HepG2 (cell line): ENCODE measurements around the gene ALG8. TPM values are rescaled to one million over a fixed set of nuclear protein-coding genes. Genes with fewer than 3 reads are reported as not detected.

Experiments
- ATAC-seq: fragments of 200-7000 bp; cut with Tn5 transposase; 3 replicates; pipeline ENCODE4 v1.9.1; 2020; ENCODE audit warnings: mild to moderate bottlenecking, moderate library complexity
- Bru-seq: library from RNA; stranded (reverse); fragments of 400-500 nt; gene quantifications from one replicate; lab custom pipeline; 2021; lab: Mats Ljungman, UMichigan
- BruChase-seq, 2 experiments: library from RNA; stranded (reverse); fragments of 400-500 nt; gene quantifications; one replicate each; lab custom pipeline; 2021; lab: Mats Ljungman, UMichigan
- BruUV-seq: library from RNA; stranded (reverse); fragments of 400-500 nt; replicated peaks from 2 replicates; lab custom pipeline; 2021; lab: Mats Ljungman, UMichigan
- CTCF ChIA-PET: fragments of 300-600 bp; formaldehyde crosslinking; extraction: SDS; loops from one replicate; lab custom pipeline; 2021; ENCODE audit warnings: low total read pairs, inconsistent platforms, low intra/inter-chr PET ratio; lab: Yijun Ruan, JAX
- POLR2A ChIA-PET: fragments of 350-600 bp; sonication (Branson Sonifier 250); formaldehyde crosslinking; loops from one replicate; lab custom pipeline; 2020; ENCODE audit warnings: antibody characterized with exemption, inconsistent platforms; lab: Yijun Ruan, JAX
- DNase-seq: peaks from one replicate; pipeline ENCODE4 v3.0.0-alpha.2; 2015; ENCODE audit warnings: low spot score
- FAIRE-seq: peaks from 3 replicates; lab custom pipeline; 2011; peaks lifted over from hg19 to GRCh38; lab: Jason Lieb, UNC
- H2AFZ ChIP-seq: one replicate; pipeline ENCODE4 v1.6.1; 2011; ENCODE audit warnings: low read length, inconsistent platforms
- H3K27ac ChIP-seq: fragments of 300-600 bp; 3 replicates; pipeline ENCODE4 v1.8.0; 2011; ENCODE audit warnings: mixed run types, mild to moderate bottlenecking, mixed read lengths, low read length, inconsistent platforms; ENCODE audit not compliant: insufficient read depth; ENCODE audit errors: extremely low read length
- H3K27me3 ChIP-seq, 2 experiments: fragments of 200-600 bp in 1 of 2; 2 replicates in 1 of 2; 3 replicates in 1 of 2; pipeline versions ENCODE4 v1.6.0 to v1.8.0; 2011; ENCODE audit warnings: low read length in 2 of 2, mild to moderate bottlenecking in 2 of 2, moderate library complexity in 2 of 2, inconsistent platforms in 1 of 2; ENCODE audit not compliant: insufficient read depth in 2 of 2, control insufficient read depth in 1 of 2
- H3K36me3 ChIP-seq, 2 experiments: fragments of 200-600 bp in 1 of 2; replicated peaks in 1 of 2; 2 replicates in 1 of 2; 3 replicates in 1 of 2; pipeline versions ENCODE4 v1.5.1 to v1.8.0; 2011; ENCODE audit warnings: low read length in 2 of 2, inconsistent platforms in 1 of 2; ENCODE audit not compliant: insufficient read depth in 2 of 2, control insufficient read depth in 1 of 2
- H3K4me1 ChIP-seq: 2 replicates; pipeline ENCODE4 v1.5.1; 2012; ENCODE audit warnings: low read length, inconsistent platforms; ENCODE audit not compliant: insufficient read depth
- H3K4me2 ChIP-seq: 2 replicates; pipeline ENCODE4 v1.6.0; 2011; ENCODE audit warnings: low read depth, low read length, inconsistent platforms
- H3K4me3 ChIP-seq, 3 experiments: fragments of 200-600 bp in 1 of 3; sonication (generic), shearing (Covaris generic) in 1 of 3; replicated peaks in 1 of 3; 2 replicates each; pipeline ENCODE4 v1.5.1; 2011 to 2016; ENCODE audit warnings: low read length in 3 of 3, inconsistent platforms in 2 of 3, low read depth in 2 of 3, mild to moderate bottlenecking in 2 of 3, control low read depth in 1 of 3, mixed read lengths in 1 of 3; ENCODE audit not compliant: insufficient read depth in 1 of 3
- H3K79me2 ChIP-seq: one replicate; pipeline ENCODE4 v1.6.1; 2011; ENCODE audit warnings: low read length, inconsistent platforms; ENCODE audit not compliant: insufficient read depth
- H3K9ac ChIP-seq: 2 replicates; pipeline ENCODE4 v1.6.0; 2011; ENCODE audit warnings: mild to moderate bottlenecking, low read depth, low read length, inconsistent platforms; ENCODE audit not compliant: insufficient read depth
- H3K9me3 ChIP-seq: 2 replicates; pipeline ENCODE4 v1.5.1; 2012; ENCODE audit warnings: mild to moderate bottlenecking, low read length
- H4K20me1 ChIP-seq: 2 replicates; pipeline ENCODE4 v1.6.0; 2011; ENCODE audit warnings: inconsistent platforms, mild to moderate bottlenecking, low read length, moderate library complexity; ENCODE audit not compliant: insufficient read depth
- ARID3A ChIP-seq: IDR thresholded peaks from 2 replicates; pipeline ENCODE4 v1.6.1; 2012; ENCODE audit warnings: low read depth, low read length, improper control_type of control experiment
- BRCA1 ChIP-seq: sonication (generic); formaldehyde crosslinking; IDR thresholded peaks from 2 replicates; pipeline ENCODE4 v1.4.0; 2020; ENCODE audit warnings: missing genetic modification reagents
- ETV5 ChIP-seq: IDR thresholded peaks from 2 replicates; pipeline ENCODE4 v1.6.1; 2018; ENCODE audit warnings: missing biosample characterization, missing genetic modification reagents, inconsistent platforms, borderline replicate concordance
- GATAD1 ChIP-seq: IDR thresholded peaks from 2 replicates; pipeline ENCODE4 v1.6.1; 2016; ENCODE audit warnings: missing genetic modification reagents, missing compliant biosample characterization
- PCBP2 ChIP-seq: fragments of 200-400 bp; formaldehyde crosslinking; optimal IDR thresholded peaks from 2 replicates; pipeline ENCODE3; 2018; ENCODE audit warnings: low read length, low read depth; ENCODE audit not compliant: poor library complexity, severe bottlenecking
- REXO4 ChIP-seq: sonication (generic); formaldehyde crosslinking; IDR thresholded peaks from 2 replicates; pipeline ENCODE4 v1.8.0; 2022; ENCODE audit warnings: missing genetic modification reagents, mild to moderate bottlenecking, borderline replicate concordance
- ZBTB34 ChIP-seq: sonication (generic); formaldehyde crosslinking; IDR thresholded peaks from 2 replicates; pipeline ENCODE4 v1.8.0; 2022; ENCODE audit warnings: mild to moderate bottlenecking, missing genetic modification reagents
- ZFP36L1 ChIP-seq: sonication (generic); formaldehyde crosslinking; IDR thresholded peaks from 2 replicates; pipeline ENCODE4 v1.8.0; 2022; ENCODE audit warnings: mild to moderate bottlenecking, missing genetic modification reagents, moderate library complexity
- ZNF567 ChIP-seq: sonication (generic); formaldehyde crosslinking; IDR thresholded peaks from 2 replicates; pipeline ENCODE4 v1.8.1; 2023; ENCODE audit warnings: mild to moderate bottlenecking, missing genetic modification reagents, borderline replicate concordance
- ZNF703 ChIP-seq: sonication (generic); formaldehyde crosslinking; IDR thresholded peaks from 2 replicates; pipeline ENCODE4 v1.5.1; 2020; ENCODE audit warnings: missing genetic modification reagents, mild to moderate bottlenecking, moderate library complexity, borderline replicate concordance
- ZNF777 ChIP-seq: sonication (generic); formaldehyde crosslinking; IDR thresholded peaks from 2 replicates; pipeline ENCODE4 v1.4.0; 2020; ENCODE audit warnings: missing genetic modification reagents
- ZNF883 ChIP-seq: sonication (generic); formaldehyde crosslinking; IDR thresholded peaks from 2 replicates; pipeline ENCODE4 v1.5.1; 2020; ENCODE audit warnings: mild to moderate bottlenecking, missing genetic modification reagents; ENCODE audit errors: not compliant biosample characterization
- WGBS: methylation state at CpG from one replicate; pipeline ENCODE4 v1.1.6; 2017; ENCODE audit warnings: low lambda C conversion rate; 5-methylcytosine and 5-hydroxymethylcytosine counted together
- in situ Hi-C: cut with HindIII; loops from 2 replicates; pipeline ENCODE4 v1.10.0; 2017; ENCODE audit warnings: low pct_unique_long_range_greater_than_20kb; ENCODE audit not compliant: extremely low pct_ligation_motif_present
- intact Hi-C: fragments of 100-400 bp; cut with micrococcal nuclease; formaldehyde crosslinking; loops from one replicate; pipeline ENCODE4 v1.10.0; 2022; ENCODE audit not compliant: unreplicated experiment
- long read RNA-seq, 2 experiments: library from RNA in 1 of 2; library from polyadenylated mRNA in 1 of 2; stranded (forward) in 1 of 2; unstranded in 1 of 2; transcript quantifications; one replicate each; pipeline ENCODE4 v2.0.0, GENCODE V29; 2019 to 2022
- polyA minus RNA-seq, 3 experiments: library from RNA; depleted of rRNA, polyadenylated mRNA; stranded (reverse); fragments of >200 nt; gene quantifications; 2 replicates each; pipeline ENCODE4 v1.2.3, GENCODE V29; 2011; ENCODE audit warnings: low replicate concordance in 1 of 3
- polyA plus RNA-seq, 8 experiments: library from polyadenylated mRNA; depleted of rRNA in 3 of 8; stranded (reverse) in 7 of 8; unstranded in 1 of 8; fragments of >200 nt; fragmentation: Illumina TruSeq in 4 of 8; extraction: Trizol in 4 of 8; gene quantifications; 2 replicates each; pipeline versions ENCODE4 v1.2.1 to v1.2.3, GENCODE V29; 2011 to 2016; ENCODE audit warnings: low read depth in 4 of 8, missing spikeins in 1 of 8, mixed read lengths in 1 of 8; ENCODE audit not compliant: insufficient read depth in 1 of 8
- total RNA-seq, 5 experiments: library from RNA; depleted of rRNA; stranded (reverse); fragments of >200 nt; fragmentation: Illumina TruSeq; extraction: Trizol; gene quantifications; 2 replicates each; pipeline ENCODE4 v1.2.3, GENCODE V29; 2016; ENCODE audit warnings: low read depth in 1 of 5

ALG8 gene
- total RNA-seq (2016; rRNA removed; fragmentation: Illumina TruSeq; extraction: Trizol) (50.0 and 88.0 TPM in 2 replicates), polyA plus RNA-seq (2011; rRNA removed) (53.5 and 75.8 TPM in 2 replicates), polyA minus RNA-seq (2011; rRNA and poly(A)+ RNA removed; ENCODE audit: low replicate concordance) (65.9 and 176 TPM in 2 replicates), Bru-seq, nascent RNA (percentile 73 among the genes with signal in this experiment), BruChase-seq, experiment 1, labeled RNA remaining after a 6-hour chase (percentile 62 among the genes with signal in this experiment), BruChase-seq, experiment 2, labeled RNA remaining after a 2-hour chase (percentile 75 among the genes with signal in this experiment)
- 27.9 and 37.5 TPM in 2 replicates for total RNA-seq (2016; cell fraction: cytosol; rRNA removed; fragmentation: Illumina TruSeq; extraction: Trizol; ENCODE audit: low read depth)
- total RNA-seq (2016; cell fraction: insoluble cytoplasmic fraction; rRNA removed; fragmentation: Illumina TruSeq; extraction: Trizol): 46.2 and 90.8 TPM in 2 replicates
- 39.8 and 40.9 TPM in 2 replicates for total RNA-seq (2016; cell fraction: membrane; rRNA removed; fragmentation: Illumina TruSeq; extraction: Trizol)
- total RNA-seq (2016; cell fraction: nucleus; rRNA removed; fragmentation: Illumina TruSeq; extraction: Trizol): 81.9 and 98.4 TPM in 2 replicates
- 34.9 and 52.4 TPM in 2 replicates for polyA plus RNA-seq (2011; cell fraction: cytosol; rRNA removed)
- 23.3 and 25.4 TPM in 2 replicates for polyA plus RNA-seq (2011; cell fraction: nucleus; rRNA removed)
- polyA plus RNA-seq (2012): 33.9 and 48.4 TPM in 2 replicates
- 21.7 and 23.1 TPM in 2 replicates for polyA plus RNA-seq (2016; cell fraction: cytosol; fragmentation: Illumina TruSeq; extraction: Trizol; ENCODE audit: low read depth)
- 45.9 and 50.8 TPM in 2 replicates for polyA plus RNA-seq (2016; cell fraction: insoluble cytoplasmic fraction; fragmentation: Illumina TruSeq; extraction: Trizol; ENCODE audit: low read depth)
- polyA plus RNA-seq (2016; cell fraction: membrane; fragmentation: Illumina TruSeq; extraction: Trizol; ENCODE audit: low read depth): 29.3 and 35.8 TPM in 2 replicates
- polyA plus RNA-seq (2016; cell fraction: nucleus; fragmentation: Illumina TruSeq; extraction: Trizol; ENCODE audit: insufficient read depth, low read depth): 116 and 123 TPM in 2 replicates
- polyA minus RNA-seq (2011; cell fraction: cytosol; rRNA and poly(A)+ RNA removed): 34.7 TPM in 2 replicates
- 63.3 and 64.3 TPM in 2 replicates for polyA minus RNA-seq (2011; cell fraction: nucleus; rRNA and poly(A)+ RNA removed)
- long read RNA-seq, experiment 1, transcript ALG8-201 (13 exons, 1,675 nt): major isoform, 41 of 59 reads
- long read RNA-seq, experiment 1, partial matches to known transcripts: 5 of 59 reads
- long read RNA-seq, experiment 1, other reads (novel, unspliced or antisense): 10 of 59 reads
- long read RNA-seq, experiment 2, transcript ALG8-201 (13 exons, 1,675 nt): major isoform, 47 of 125 reads
- long read RNA-seq, experiment 2, transcript ALG8-202 (14 exons, 1,677 nt): minor isoform, 7 of 125 reads
- long read RNA-seq, experiment 2, partial matches to known transcripts: 27 of 125 reads
- long read RNA-seq, experiment 2, other reads (novel, unspliced or antisense): 42 of 125 reads

GRCh38 chr11:78139422-78140391, at the start of gene ALG8:
Gene ALG8, minus strand, starts transcription at chr11:78139626. Its CDS starts 38 bp downstream, at chr11:78139588.
- Histone ChIP-seq H2AFZ (peak within 1 kb of the TSS; percentile 36), H3K79me2 (peaks cover 38% of the 10 kb centered on the region), H3K4me3 (peak within 1 kb of the TSS; percentile 72 to 84 (median 75)), H3K36me3 (peaks cover 0 to 22% of the 10 kb centered on the region in 2 experiments; a peak in 2 of 5 replicates), H3K4me1 (peaks cover 54% of the 10 kb centered on the region), H3K9me3 (no peaks in the 10 kb centered on the region), H4K20me1 (no peaks in the 10 kb centered on the region), H3K27ac (peak within 1 kb of the TSS; percentile 81), H3K9ac (peak within 1 kb of the TSS; percentile 92), H3K27me3 (no peaks in the 10 kb centered on the region; a peak in 1 of 5 replicates), H3K4me2 (peak within 1 kb of the TSS; percentile 99)
- WGBS: 1% methylated on average over 30 of the region's 52 CpGs
- ChIA-PET CTCF (no interaction called here), POLR2A (interaction anchor here (0.7 to 4.6 kb wide), 35 partner anchors 8 to 435 kb away, joined by 3 to 37 read pairs (median 6); partner anchors contain the start of genes INTS4, KCTD21, NARS2 and NDUFC2)
- intact Hi-C loops (loop anchor here (1.0 to 2.0 kb wide), 2 partner anchors 46 to 61 kb away; partner anchors contain the start of gene NDUFC2), in situ Hi-C loops (loop anchor here (5.0 kb wide), 1 partner anchor 48 kb away; the partner anchor contains the start of genes KCTD21 and USP35)
- peak; percentile 84 for FAIRE-seq
- TSS peak; percentile 90 for BruUV-seq
- ATAC-seq: peak; percentile 98
- peak; percentile 93 for DNase-seq
- TF ChIP-seq ZNF777 (CRISPR knock-in tag) (no peak; the same call in 1 of the 2 replicates), REXO4 (CRISPR knock-in tag) (no peak), ZFP36L1 (CRISPR knock-in tag) (peak; percentile 94), GATAD1 (CRISPR knock-in tag) (peak; percentile 94), ETV5 (peak; percentile 81), ZNF883 (CRISPR knock-in tag) (peak; percentile 61), BRCA1 (CRISPR knock-in tag) (0 out of 2 replicates have a peak, but pooled peaks have one; percentile 56), ZNF703 (CRISPR knock-in tag) (no peak), ZNF567 (CRISPR knock-in tag) (no peak), ZBTB34 (CRISPR knock-in tag) (no peak; the same call in 1 of the 2 replicates), PCBP2 (no peak), ARID3A (no peak)
